ENCODE results near the gene HDHD5.

The HDHD5 gene

GRCh38 chr22:17105143-17106129 lies 53.6 kb downstream of the HDHD5 start:
- no peak for DNase-seq

- DNase-seq = no peak
These were observed 54.6 kb downstream of the HDHD5 start for GRCh38 chr22:17104336-17104935.

- DNase-seq = no peak
These were observed 55.7 kb downstream of the HDHD5 start for GRCh38 chr22:17103351-17103750.

- no peak for DNase-seq
These were observed 56.8 kb downstream of the HDHD5 start for GRCh38 chr22:17102297-17102667.

GRCh38 chr22:17101475-17102296 lies 57.4 kb downstream of the HDHD5 start:
- DNase-seq = no peak

GRCh38 chr22:17100621-17101020 lies 58.5 kb downstream of the HDHD5 start:
- no peak for DNase-seq

- no peak for DNase-seq
These were observed 60.7 kb downstream of the HDHD5 start for GRCh38 chr22:17098379-17098819.

GRCh38 chr22:17097701-17098100 lies 61.4 kb downstream of the HDHD5 start:
- no peak for DNase-seq

- no peak for DNase-seq
These were observed 62.0 kb downstream of the HDHD5 start for GRCh38 chr22:17097062-17097461.

GRCh38 chr22:17096071-17096470 lies 63.0 kb downstream of the HDHD5 start:
- no peak for DNase-seq

GRCh38 chr22:17095538-17095937 lies 63.5 kb downstream of the HDHD5 start:
- DNase-seq = no peak

GRCh38 chr22:17093081-17093480 lies 66.0 kb downstream of the HDHD5 start:
- no peak for DNase-seq

GRCh38 chr22:17091851-17092250 lies 67.2 kb downstream of the HDHD5 start:
- DNase-seq = no peak

GRCh38 chr22:17090550-17090949 lies 68.5 kb downstream of the HDHD5 start:
- no peak for DNase-seq
